GM12873 (cell line): ENCODE data around the gene PDE9A.

Experiments used
- CTCF ChIP-seq: IDR thresholded peaks from 2 replicates; pipeline ENCODE4 v1.5.1; 2012; ENCODE audit warnings: low read depth, mild to moderate bottlenecking, moderate library complexity, low read length, control low read depth; ENCODE audit not compliant: insufficient read depth; ENCODE audit errors: missing control alignments

The PDE9A gene

DNA sequence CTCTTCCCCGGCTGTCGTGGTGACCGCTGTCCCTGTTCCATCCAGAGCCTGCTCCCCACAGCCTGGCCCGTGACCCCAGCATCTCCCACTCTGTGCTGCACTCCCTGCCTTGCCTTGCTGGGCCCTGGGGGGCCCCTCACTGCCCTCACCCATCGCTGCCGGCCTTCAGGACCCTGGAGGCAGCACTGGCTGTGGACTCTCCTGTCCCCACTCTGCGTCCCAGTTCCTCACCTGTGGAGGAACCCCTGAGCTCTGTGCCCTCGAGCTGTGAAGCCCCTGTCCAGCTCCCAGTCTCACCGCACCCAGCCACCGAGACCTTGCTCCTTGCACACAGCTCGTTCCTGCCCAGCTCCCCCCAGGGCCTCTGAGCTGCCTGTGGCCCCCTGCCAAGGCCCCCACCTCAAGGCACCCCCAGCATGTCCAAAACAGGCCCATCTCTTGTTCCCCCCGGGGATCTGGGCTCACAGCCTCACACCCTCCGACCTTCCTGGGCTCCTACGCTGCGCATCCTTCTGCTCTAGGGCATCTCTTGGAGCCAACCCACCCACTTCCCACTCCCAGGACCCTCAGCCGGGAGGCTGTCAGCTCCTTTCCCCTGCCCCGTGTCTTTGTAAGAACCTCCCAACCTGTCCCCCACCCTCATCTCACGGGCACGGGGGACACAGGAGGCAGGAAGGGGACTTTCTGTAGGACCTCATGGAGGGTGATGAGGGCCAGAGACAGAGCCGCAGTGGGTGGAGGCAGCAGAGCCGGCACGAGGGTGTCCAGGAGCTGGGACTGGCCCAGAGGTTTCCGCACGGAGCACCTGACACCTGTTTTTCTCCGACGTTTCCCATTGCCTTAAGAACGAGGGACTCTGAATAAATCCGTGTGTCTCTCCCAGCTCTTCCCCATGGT, 116.6 kb downstream of the PDE9A start:
- TF ChIP-seq CTCF, result no peak

DNA sequence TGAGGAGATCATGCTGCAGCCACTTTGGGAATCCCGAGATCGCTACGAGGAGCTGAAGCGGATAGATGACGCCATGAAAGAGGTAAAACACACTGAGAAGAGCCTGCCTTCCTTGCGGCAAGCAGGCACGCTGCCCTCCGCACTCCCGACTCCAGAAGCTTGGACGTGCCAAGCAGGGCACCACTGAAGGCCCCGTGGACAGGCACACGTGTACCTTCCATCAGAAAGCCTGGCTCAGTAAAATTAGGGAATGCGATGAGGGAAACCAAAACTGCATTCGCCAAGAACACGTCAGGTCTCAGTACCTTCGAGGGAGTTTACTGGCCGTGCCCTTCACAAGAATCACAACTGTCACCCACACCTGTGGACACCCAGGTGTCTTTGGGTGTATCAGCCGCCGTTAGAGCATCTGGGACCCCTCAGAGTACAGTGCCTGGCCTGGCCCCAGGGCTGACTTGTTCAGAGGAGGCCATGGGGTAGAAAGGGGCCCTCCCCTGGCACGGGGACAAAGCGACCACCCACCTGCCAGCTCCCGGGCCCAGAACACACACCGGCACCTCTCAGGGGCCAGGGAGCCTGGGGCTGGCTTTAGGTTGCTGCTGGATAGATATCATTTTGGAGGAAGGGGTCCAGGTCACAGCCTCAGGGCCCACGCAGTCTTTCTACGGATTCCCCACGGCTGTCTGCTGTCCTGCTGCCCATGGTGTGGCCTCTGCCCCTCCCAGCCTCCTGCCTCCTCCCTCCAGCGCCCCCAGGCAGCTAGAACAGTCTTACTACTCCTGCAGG, 117.5 kb downstream of the PDE9A start:
- no peak for TF ChIP-seq CTCF

GRCh38 chr21:42771503-42771805, 118.0 kb downstream of the PDE9A start:
- no peak for TF ChIP-seq CTCF

DNA sequence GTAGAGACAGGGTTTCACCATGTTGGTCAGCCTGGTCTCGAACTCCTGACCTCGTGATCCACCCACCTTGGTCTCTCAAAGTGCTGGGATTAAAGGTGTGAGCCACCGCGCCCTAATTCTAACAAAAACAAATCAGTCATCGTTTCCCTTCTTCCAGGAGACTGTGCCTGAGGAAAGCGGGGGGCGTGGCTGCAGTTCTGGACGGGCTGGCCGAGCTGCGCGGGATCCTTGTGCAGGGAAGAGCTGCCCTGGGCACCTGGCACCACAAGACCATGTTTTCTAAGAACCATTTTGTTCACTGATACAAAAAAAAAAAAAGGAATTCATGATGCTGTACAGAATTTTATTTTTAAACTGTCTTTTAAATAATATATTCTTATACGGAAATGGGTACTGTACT, 121.7 kb downstream of the PDE9A start:
- no peak for TF ChIP-seq CTCF

DNA sequence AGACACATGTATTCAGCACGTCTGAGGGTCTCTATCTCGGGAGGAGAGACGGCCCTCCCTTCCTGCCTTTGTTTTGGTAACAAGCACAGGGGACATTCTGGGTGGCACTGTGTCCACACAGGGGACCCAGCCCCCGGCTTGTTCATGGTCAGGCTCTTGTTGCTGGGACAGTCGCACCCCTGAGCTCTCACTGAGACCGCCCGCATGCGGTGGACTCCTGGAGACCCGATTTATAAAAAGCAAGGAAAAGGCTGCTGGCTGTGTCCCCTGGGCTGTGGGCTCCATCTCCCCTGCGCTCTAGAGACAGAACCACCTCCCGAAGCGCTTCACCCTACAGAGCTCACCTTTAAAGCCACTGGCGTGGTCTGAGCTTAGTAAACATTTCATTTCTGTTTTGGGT, 122.5 kb downstream of the PDE9A start:
- no peak for TF ChIP-seq CTCF

DNA sequence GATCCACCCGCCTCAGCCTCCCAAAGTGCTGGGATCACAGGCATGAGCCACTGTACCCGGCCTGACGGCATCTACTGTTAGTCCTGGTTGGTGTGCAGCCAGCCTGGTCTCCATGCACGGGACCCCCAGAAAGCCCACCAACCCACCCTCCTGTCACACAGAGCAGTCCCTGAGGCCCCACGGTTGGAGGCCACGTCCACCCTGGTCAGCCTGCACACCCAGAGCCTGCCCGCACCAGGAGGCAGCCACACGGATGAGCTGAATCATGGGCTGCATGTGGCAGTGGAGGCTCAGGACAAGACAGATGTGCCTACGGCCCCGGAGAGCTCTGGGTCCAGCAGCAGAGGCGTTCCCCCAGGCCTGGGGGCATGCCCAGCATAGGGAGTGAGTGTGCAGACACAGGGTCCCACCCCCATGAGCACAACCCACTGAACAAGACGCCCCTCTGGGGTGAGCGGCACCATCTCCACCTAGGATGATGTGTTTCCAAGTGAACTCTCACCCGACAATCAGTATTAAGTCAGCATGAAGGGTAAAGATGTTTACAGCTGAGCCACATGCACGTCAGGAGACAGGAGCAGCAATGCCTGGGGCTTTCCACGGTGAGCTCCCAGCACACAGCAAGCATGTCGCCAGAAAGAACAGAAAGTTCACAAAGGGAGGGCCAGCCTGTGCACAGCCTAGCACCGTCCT, 123.8 kb downstream of the PDE9A start:
- TF ChIP-seq CTCF, result no peak
